ENCODE data around the gene SCARB1. TPM values are rescaled to one million over a fixed set of nuclear protein-coding genes. Genes with fewer than 3 reads are reported as not detected.

SCARB1 gene
- total and polyA plus RNA-seq, 2 donors (not counting 1 experiment from before 2014, with no cell fraction given): 14.7 to 32.5 TPM

DNA sequence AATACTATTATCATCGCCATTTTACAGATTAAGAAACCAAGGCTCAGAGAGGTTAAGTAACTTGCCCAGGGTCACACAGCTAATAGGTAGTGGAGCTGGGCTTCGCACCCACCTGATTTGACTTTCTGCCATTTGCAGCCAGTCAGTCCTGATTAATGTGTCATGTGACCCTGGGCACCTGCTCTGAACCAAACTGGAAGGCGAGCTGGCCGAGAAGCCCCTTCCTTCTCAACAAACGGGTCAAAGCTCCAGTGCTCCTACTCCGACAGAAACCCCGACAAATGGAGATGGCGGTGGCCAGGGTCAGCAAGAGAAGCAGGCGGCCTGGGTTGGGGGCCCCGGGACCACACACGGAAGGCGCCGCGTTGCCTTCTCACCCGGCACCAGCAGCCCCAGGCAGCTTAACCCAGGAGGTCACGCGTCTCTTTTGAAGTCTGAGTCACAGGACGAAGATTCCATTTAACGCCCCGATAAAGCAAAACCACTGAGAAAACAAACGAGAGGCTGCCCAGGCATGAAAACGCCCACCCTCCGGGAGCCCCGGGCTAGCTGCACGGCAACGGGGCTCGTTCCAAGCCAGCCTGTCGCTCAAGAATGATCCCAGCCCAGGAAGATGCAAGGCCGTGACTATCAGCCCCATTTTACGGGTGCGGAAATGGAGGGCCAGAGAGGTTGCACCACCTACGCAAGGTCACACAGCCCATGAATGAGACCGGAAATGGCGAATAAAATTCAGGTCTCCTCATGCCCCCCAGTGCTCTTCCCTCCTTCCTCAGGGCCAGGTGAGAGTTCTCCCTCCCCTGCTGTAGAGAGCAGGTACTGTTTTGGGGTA is 124.8 kb downstream of the SCARB1 start:
- DNase-seq (ENCODE audit: low read depth in 2 of 2): peak; percentile 67 to 96
- Histone ChIP-seq H2AFZ (ENCODE audit: low read length) (no peak overlapping the region), H4K20me1 (ENCODE audit: control insufficient read depth, extremely low read depth, insufficient read depth, low read length) (no peaks in the 10 kb centered on the region), H3K4me3 (replicated peaks in 1 of 4; ENCODE audit: control extremely low read depth in 1 of 4, insufficient read depth in 1 of 4, low read depth in 3 of 4, low read length in 4 of 4) (no peak overlapping the region), H3K4me2 (ENCODE audit: extremely low read depth, insufficient read depth, low read length) (no peak overlapping the region), H3K27ac (ENCODE audit: insufficient read depth, low read length) (no peak overlapping the region), H3K9ac (ENCODE audit: insufficient read depth, low read length) (no peak overlapping the region), H3K36me3 (ENCODE audit: control insufficient read depth, insufficient read depth, low read length) (no peaks in the 10 kb centered on the region), H3K79me2 (ENCODE audit: control insufficient read depth, insufficient read depth, low read length) (no peaks in the 10 kb centered on the region), H3K9me3 (ENCODE audit: control insufficient read depth, insufficient read depth, low read depth, low read length) (no peaks in the 10 kb centered on the region), H3K27me3 (ENCODE audit: control insufficient read depth, insufficient read depth, low read length) (no peaks in the 10 kb centered on the region), H3K4me1 (ENCODE audit: control insufficient read depth, extremely low read depth, insufficient read depth, low read length) (peaks cover 2% of the 10 kb centered on the region)
- TF ChIP-seq CTCF (conservative IDR thresholded peaks at IDR 0.05 in 1 of 2, IDR thresholded peaks at IDR 0.05 in 1 of 2; ENCODE audit: low read depth in 1 of 2, low read length in 2 of 2) (no peak), EZH2 (IDR thresholded peaks at IDR 0.05; ENCODE audit: low read length, missing control alignments) (no peak)

DNA sequence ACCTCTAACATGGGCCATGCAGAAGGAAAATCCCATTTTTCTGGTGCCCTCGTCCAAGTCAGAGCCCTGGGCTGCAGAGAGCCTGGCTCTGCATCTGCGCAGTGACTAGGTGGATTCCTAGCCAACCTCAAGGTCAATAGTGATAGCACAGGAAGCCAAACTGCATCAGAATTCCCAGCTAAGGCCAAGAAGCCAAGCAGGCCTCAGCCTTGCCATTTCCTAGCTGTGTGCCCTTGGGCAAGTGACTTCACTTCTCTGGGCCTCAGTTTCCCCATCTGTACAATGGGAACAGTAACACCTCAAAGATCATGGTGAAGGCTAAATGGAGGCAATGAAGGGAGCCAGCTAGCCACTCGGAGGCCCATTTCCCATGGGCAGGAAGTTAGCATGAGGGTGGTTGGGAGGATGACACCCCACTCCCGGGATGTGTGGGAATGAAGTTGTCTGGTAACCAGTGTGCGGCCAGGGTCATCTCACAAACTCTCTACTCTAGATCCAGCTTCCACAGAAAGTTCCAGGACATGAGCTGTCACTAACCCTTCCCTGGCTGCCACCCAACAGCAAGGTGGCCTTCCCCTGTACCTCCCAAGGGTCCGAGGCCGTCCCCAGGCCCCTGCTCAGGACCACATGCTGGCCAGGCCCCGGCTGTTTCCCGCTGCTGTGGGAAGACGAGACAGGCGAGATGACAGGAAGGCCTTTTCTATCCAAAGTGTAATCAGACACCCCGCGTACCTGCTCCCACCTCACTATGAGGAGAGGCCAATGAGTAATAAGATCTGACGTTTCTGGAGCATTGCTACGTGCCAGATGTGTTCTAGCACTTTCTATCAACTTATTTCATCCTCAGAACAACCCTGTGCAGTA is 125.7 kb downstream of the SCARB1 start:
- H3K79me2 ChIP-seq (ENCODE audit: control insufficient read depth, insufficient read depth, low read length): no peaks in the 10 kb centered on the region
- H4K20me1 ChIP-seq (ENCODE audit: control insufficient read depth, extremely low read depth, insufficient read depth, low read length): no peaks in the 10 kb centered on the region
- H2AFZ ChIP-seq (ENCODE audit: low read length): no peak overlapping the region
- no peaks in the 10 kb centered on the region for H3K9me3 ChIP-seq (ENCODE audit: control insufficient read depth, insufficient read depth, low read depth, low read length)
- DNase-seq (ENCODE audit: low read depth in 2 of 2): peak in 1 of 2 donors; percentile 75
- TF ChIP-seq EZH2 (IDR thresholded peaks at IDR 0.05; ENCODE audit: low read length, missing control alignments): no peak
- TF ChIP-seq CTCF (conservative IDR thresholded peaks at IDR 0.05 in 1 of 2, IDR thresholded peaks at IDR 0.05 in 1 of 2; ENCODE audit: low read depth in 1 of 2, low read length in 2 of 2): no peak
- no peak overlapping the region for H3K4me2 ChIP-seq (ENCODE audit: extremely low read depth, insufficient read depth, low read length)
- peaks cover 2% of the 10 kb centered on the region for H3K4me1 ChIP-seq (ENCODE audit: control insufficient read depth, extremely low read depth, insufficient read depth, low read length)
- no peaks in the 10 kb centered on the region for H3K27me3 ChIP-seq (ENCODE audit: control insufficient read depth, insufficient read depth, low read length)
- no peak overlapping the region for H3K27ac ChIP-seq (ENCODE audit: insufficient read depth, low read length)
- H3K9ac ChIP-seq (ENCODE audit: insufficient read depth, low read length): no peak overlapping the region
- no peak overlapping the region for H3K4me3 ChIP-seq (replicated peaks in 1 of 4; ENCODE audit: control extremely low read depth in 1 of 4, insufficient read depth in 1 of 4, low read depth in 3 of 4, low read length in 4 of 4)
- no peaks in the 10 kb centered on the region for H3K36me3 ChIP-seq (ENCODE audit: control insufficient read depth, insufficient read depth, low read length)

DNA sequence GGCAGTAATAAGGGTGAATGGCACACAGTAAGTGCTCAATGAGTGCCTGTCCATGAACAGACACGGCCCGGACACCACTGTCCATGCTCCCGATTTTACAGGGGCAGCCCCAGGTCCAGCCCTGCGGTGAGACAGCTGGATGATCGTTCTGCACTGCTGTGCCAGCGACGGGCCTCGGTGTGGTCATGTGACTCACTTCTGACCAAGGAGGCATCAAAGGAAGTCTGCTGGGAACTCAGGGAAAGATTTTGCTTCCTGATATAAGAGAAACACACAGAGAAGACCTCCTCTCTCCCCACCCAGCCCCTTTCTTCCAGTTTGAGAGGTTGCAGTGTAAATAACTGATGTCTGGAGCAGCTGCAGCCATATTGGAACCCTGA is 126.6 kb downstream of the SCARB1 start:
- no peak for TF ChIP-seq CTCF (conservative IDR thresholded peaks at IDR 0.05 in 1 of 2, IDR thresholded peaks at IDR 0.05 in 1 of 2; ENCODE audit: low read depth in 1 of 2, low read length in 2 of 2)
- TF ChIP-seq EZH2 (IDR thresholded peaks at IDR 0.05; ENCODE audit: low read length, missing control alignments): no peak
- no peak overlapping the region for H3K9ac ChIP-seq (ENCODE audit: insufficient read depth, low read length)
- DNase-seq (ENCODE audit: low read depth in 2 of 2): peak; percentile 39 to 79

More for the DNA sequence above, 126.6 kb downstream of the SCARB1 start:
- H3K27ac ChIP-seq (ENCODE audit: insufficient read depth, low read length): no peak overlapping the region
- H3K79me2 ChIP-seq (ENCODE audit: control insufficient read depth, insufficient read depth, low read length): no peaks in the 10 kb centered on the region
- no peaks in the 10 kb centered on the region for H3K36me3 ChIP-seq (ENCODE audit: control insufficient read depth, insufficient read depth, low read length)
- H3K27me3 ChIP-seq (ENCODE audit: control insufficient read depth, insufficient read depth, low read length): no peaks in the 10 kb centered on the region
- no peaks in the 10 kb centered on the region for H3K9me3 ChIP-seq (ENCODE audit: control insufficient read depth, insufficient read depth, low read depth, low read length)
- H3K4me1 ChIP-seq (ENCODE audit: control insufficient read depth, extremely low read depth, insufficient read depth, low read length): peaks cover 4% of the 10 kb centered on the region
- H3K4me2 ChIP-seq (ENCODE audit: extremely low read depth, insufficient read depth, low read length): no peak overlapping the region
- no peaks in the 10 kb centered on the region for H4K20me1 ChIP-seq (ENCODE audit: control insufficient read depth, extremely low read depth, insufficient read depth, low read length)
- H2AFZ ChIP-seq (ENCODE audit: low read length): no peak overlapping the region
- no peak overlapping the region for H3K4me3 ChIP-seq (replicated peaks in 1 of 4; ENCODE audit: control extremely low read depth in 1 of 4, insufficient read depth in 1 of 4, low read depth in 3 of 4, low read length in 4 of 4)
